Kidney (tissue), 14 donors: ENCODE measurements around the gene MAGI1. TPM values are rescaled to one million over a fixed set of nuclear protein-coding genes. Genes with fewer than 3 reads are reported as not detected.

Source experiments
- DNase-seq, 5 donors: peaks; one replicate each; pipeline ENCODE4 v3.0.0-alpha.2; 2013 to 2020
- FAIRE-seq: peaks from 2 replicates; lab custom pipeline; 2012; peaks lifted over from hg19 to GRCh38; lab: Jason Lieb, UNC
- H3K27ac ChIP-seq, 2 donors: one replicate each; pipeline ENCODE4 v1.7.0; 2013; ENCODE audit warnings: low read depth in 2 of 2, low read length in 2 of 2, inconsistent platforms in 1 of 2
- H3K27me3 ChIP-seq: one replicate; pipeline ENCODE4 v1.7.1; 2013; ENCODE audit warnings: low read length, inconsistent platforms; ENCODE audit not compliant: control insufficient read depth, insufficient read depth
- H3K36me3 ChIP-seq, 3 donors: one replicate each; pipeline versions ENCODE4 v1.7.0 to v1.7.1; 2013; ENCODE audit warnings: low read length in 3 of 3, control low read depth in 1 of 3, inconsistent platforms in 1 of 3; ENCODE audit not compliant: insufficient read depth in 3 of 3, control insufficient read depth in 2 of 3
- H3K4me1 ChIP-seq, 3 donors: one replicate each; pipeline versions ENCODE4 v1.7.0 to v1.7.1; 2013; ENCODE audit warnings: low read length in 3 of 3, inconsistent platforms in 1 of 3, low read depth in 1 of 3; ENCODE audit not compliant: control insufficient read depth in 2 of 3, insufficient read depth in 2 of 3
- H3K4me3 ChIP-seq, 3 donors: one replicate each; pipeline versions ENCODE4 v1.7.0 to v1.8.1; 2013; ENCODE audit warnings: low read length in 3 of 3, control low read depth in 1 of 3, inconsistent platforms in 1 of 3
- H3K9ac ChIP-seq, 3 donors: one replicate each; pipeline versions ENCODE4 v1.7.0 to v1.7.1; 2013; ENCODE audit warnings: low read length in 3 of 3, control low read depth in 1 of 3, inconsistent platforms in 1 of 3
- H3K9me3 ChIP-seq, 3 donors: one replicate each; pipeline versions ENCODE4 v1.7.0 to v1.7.1; 2013; ENCODE audit warnings: low read length in 3 of 3, control low read depth in 1 of 3, inconsistent platforms in 1 of 3; ENCODE audit not compliant: control insufficient read depth in 2 of 3, insufficient read depth in 1 of 3
- intact Hi-C: fragments of 100-400 bp; cut with DNase I; formaldehyde crosslinking; loops from one replicate; pipeline ENCODE4 v1.11.1; 2022
- polyA plus RNA-seq: library from polyadenylated mRNA; stranded (reverse); fragments of 350-450 nt; fragmentation: Illumina TruSeq; extraction: RNeasy Lipid Tissue Mini Kit (QIAGEN cat#74804); gene quantifications from one replicate; pipeline ENCODE4 v1.2.3, GENCODE V29; 2014; ENCODE audit warnings: low read depth, low replicate concordance; ENCODE audit not compliant: insufficient read depth
- total RNA-seq: library from RNA; stranded (reverse); fragmentation: NEBNext Ultra II Directional; extraction: Animal tissue kit (Norgen Biotek cat#: 25700); gene quantifications from one replicate; pipeline ENCODE4 v1.2.1, GENCODE V29; 2021
- TF ChIP-seq, protein P1 (sequence below): IDR thresholded peaks from 3 replicates; pipeline ENCODE4 v1.5.1; 2012; ENCODE audit warnings: mild to moderate bottlenecking, moderate library complexity, borderline replicate concordance; ENCODE audit not compliant: insufficient read depth; ENCODE audit errors: extremely low read depth
- donor health status: control.
- donor health status: control.
- donor health status: control.
- donor health status: control.
- donor health status: control.
- donor health status: DM: yes; HTN: yes; CAD: no.
- donor health status: Normal renal cell carcinoma (clear cell type).

MAGI1 gene
- total and polyA plus RNA-seq, 2 donors from 2014 or later = 8.2 to 42.8 TPM

DNA sequence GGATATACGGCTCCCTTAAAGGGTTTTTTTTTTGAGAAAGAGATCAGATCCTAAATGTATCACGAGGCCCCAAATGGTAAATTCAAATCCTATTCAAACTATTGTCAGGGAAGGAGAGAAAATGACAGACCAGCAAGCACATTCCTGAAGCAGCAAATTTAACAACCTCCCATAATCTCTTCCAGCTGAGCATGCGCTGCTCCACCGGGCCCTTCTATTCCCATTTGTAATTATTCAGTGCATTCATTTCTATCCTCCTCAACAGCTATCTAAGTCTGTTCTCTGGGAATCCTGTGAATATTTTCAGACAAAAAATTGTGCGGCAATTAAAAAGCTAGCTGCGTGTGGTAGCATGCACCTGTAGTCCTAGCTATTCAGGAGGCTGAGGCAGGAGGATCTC, 43.2 kb downstream of the MAGI1 start:
- Histone ChIP-seq H3K4me3 (no peak overlapping the region), H3K27ac (no peak overlapping the region), H3K27me3 (no peaks in the 10 kb centered on the region), H3K4me1 (peaks cover 0 to 7% (median 0%) of the 10 kb centered on the region in 3 donors), H3K9me3 (no peaks in the 10 kb centered on the region), H3K36me3 (no peaks in the 10 kb centered on the region), H3K9ac (no peak overlapping the region)
- FAIRE-seq = no peak
- intact Hi-C loops = no loop called here
- DNase-seq = no peak
- TF ChIP-seq, protein P1, sequence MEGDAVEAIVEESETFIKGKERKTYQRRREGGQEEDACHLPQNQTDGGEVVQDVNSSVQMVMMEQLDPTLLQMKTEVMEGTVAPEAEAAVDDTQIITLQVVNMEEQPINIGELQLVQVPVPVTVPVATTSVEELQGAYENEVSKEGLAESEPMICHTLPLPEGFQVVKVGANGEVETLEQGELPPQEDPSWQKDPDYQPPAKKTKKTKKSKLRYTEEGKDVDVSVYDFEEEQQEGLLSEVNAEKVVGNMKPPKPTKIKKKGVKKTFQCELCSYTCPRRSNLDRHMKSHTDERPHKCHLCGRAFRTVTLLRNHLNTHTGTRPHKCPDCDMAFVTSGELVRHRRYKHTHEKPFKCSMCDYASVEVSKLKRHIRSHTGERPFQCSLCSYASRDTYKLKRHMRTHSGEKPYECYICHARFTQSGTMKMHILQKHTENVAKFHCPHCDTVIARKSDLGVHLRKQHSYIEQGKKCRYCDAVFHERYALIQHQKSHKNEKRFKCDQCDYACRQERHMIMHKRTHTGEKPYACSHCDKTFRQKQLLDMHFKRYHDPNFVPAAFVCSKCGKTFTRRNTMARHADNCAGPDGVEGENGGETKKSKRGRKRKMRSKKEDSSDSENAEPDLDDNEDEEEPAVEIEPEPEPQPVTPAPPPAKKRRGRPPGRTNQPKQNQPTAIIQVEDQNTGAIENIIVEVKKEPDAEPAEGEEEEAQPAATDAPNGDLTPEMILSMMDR = no peak

DNA sequence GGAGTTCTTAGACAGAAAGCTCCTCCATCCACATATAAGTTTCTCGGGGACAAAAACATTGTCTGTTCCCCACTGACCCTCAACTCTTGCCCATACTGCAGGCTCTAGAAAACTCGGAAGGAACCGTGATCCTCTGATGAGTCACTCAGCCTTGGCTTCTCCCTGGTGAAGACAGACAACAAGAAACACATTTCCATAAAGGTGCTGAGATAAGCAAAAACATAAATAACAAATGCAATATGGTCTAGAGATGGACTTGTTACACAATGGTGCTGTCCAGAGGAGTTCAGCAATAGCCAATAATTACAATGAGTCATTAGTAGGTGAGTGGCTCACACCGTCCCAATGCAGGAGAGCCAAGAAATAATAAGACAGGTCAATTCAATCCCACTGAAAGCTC, 43.7 kb downstream of the MAGI1 start:
- no peak for FAIRE-seq
- peaks cover 0 to 11% (median 0%) of the 10 kb centered on the region in 3 donors for H3K4me1 ChIP-seq
- H3K4me3 ChIP-seq = no peak overlapping the region
- no peak overlapping the region for H3K27ac ChIP-seq
- H3K9me3 ChIP-seq = no peaks in the 10 kb centered on the region
- intact Hi-C loops = no loop called here
- TF ChIP-seq, protein P1 = no peak
- H3K9ac ChIP-seq = no peak overlapping the region
- DNase-seq = no peak
- H3K27me3 ChIP-seq = no peaks in the 10 kb centered on the region
- H3K36me3 ChIP-seq = no peaks in the 10 kb centered on the region

DNA sequence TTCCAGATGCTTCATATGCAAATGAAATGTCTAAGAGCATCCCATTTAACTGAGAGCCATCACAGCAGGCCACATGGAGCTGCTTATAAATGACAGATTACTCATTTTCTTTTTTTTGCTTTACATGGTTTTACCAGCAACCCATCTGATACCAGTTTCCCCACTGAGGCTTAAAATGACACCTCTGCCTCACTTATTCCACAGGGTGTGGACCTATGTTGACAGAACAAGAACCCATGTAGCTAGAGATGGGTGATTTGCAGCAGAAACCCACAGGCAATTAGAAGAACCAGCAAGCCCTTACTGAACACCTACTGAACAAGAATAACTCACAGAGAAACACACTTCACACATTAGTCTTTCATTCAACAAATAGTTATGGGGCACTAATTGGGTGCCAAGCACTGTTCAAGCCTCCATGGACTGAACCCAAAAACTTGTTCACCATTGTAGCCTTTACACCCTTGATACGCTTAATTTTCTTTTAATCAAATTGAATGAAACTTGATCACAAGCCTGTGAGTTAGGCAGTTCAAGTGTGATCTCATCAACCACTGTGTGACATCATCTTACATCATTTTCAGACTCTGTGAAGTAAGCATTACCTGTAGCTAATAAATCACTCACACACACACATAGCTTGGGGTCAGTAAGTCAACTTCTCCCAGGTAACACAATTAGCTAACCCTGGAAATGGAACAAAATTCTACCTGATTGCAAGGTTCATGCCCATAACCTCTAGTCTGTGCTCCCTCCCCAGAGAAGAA, 45.4 kb downstream of the MAGI1 start:
- Histone ChIP-seq H3K9ac (no peak overlapping the region), H3K27ac (no peak overlapping the region), H3K27me3 (no peaks in the 10 kb centered on the region), H3K4me1 (peaks cover 0 to 7% (median under 1%) of the 10 kb centered on the region in 3 donors), H3K9me3 (no peaks in the 10 kb centered on the region), H3K36me3 (no peaks in the 10 kb centered on the region), H3K4me3 (no peak overlapping the region)
- DNase-seq = no peak
- no peak for FAIRE-seq
- intact Hi-C loops = no loop called here
- TF ChIP-seq, protein P1 = no peak

DNA sequence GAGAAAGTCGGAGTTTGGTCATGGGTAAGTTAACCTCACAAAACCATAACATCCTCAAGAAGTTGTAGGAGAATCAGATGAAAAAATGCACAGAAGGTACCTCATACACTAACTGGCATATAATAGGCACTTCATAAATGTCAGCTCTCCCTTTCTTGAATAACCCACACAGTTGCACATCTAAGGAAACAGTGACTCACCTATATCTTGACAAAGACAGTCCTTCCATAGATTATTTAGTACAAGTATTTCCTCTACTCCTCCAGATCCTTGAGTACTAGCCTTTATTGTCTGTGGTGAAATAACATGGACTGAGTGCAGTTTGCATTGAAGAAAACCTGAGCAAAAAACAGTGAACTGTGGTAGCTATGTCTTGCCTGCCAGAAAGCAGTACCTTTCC, 46.6 kb downstream of the MAGI1 start:
- H3K4me1 ChIP-seq = peaks cover 0 to 5% (median 2%) of the 10 kb centered on the region in 3 donors
- no peak overlapping the region for H3K27ac ChIP-seq
- no peak overlapping the region for H3K9ac ChIP-seq
- FAIRE-seq (no peak), DNase-seq (no peak)
- no peak overlapping the region for H3K4me3 ChIP-seq
- TF ChIP-seq, protein P1 = no peak
- H3K36me3 ChIP-seq = no peaks in the 10 kb centered on the region
- intact Hi-C loops = no loop called here
- H3K27me3 ChIP-seq = no peaks in the 10 kb centered on the region
- no peaks in the 10 kb centered on the region for H3K9me3 ChIP-seq
